Sigmoid colon (tissue), 7 donors: ENCODE measurements around the gene CRACR2A. TPM values are rescaled to one million over a fixed set of nuclear protein-coding genes. Genes with fewer than 3 reads are reported as not detected.

ENCODE experiments used
- DNase-seq: peaks from one replicate; pipeline ENCODE4 v3.0.0-alpha.2; 2019
- H3K27ac ChIP-seq, 4 donors: fragments of 200-600 bp; sonication (generic); one replicate each; pipeline ENCODE4 v1.5.1; 2016 to 2019; ENCODE audit warnings: mild to moderate bottlenecking in 1 of 4
- H3K27me3 ChIP-seq, 3 donors: fragments of 200-600 bp; sonication (generic); one replicate each; pipeline ENCODE4 v1.5.1; 2019; ENCODE audit warnings: mild to moderate bottlenecking in 1 of 3
- H3K36me3 ChIP-seq, 4 donors: fragments of 200-600 bp; sonication (generic); one replicate each; pipeline ENCODE4 v1.5.1; 2016 to 2019
- H3K4me1 ChIP-seq, 4 donors: fragments of 200-600 bp; sonication (generic); one replicate each; pipeline ENCODE4 v1.5.1; 2017 to 2019
- H3K4me3 ChIP-seq, 4 donors: fragments of 200-600 bp; sonication (generic); one replicate each; pipeline ENCODE4 v1.5.1; 2017 to 2019; ENCODE audit warnings: mild to moderate bottlenecking in 2 of 4, moderate library complexity in 1 of 4
- H3K9me3 ChIP-seq, 4 donors: fragments of 200-600 bp in 3 of 4; sonication (generic) in 3 of 4; one replicate each; pipeline versions ENCODE4 v1.5.1 to v1.6.1; 2013 to 2019
- CTCF ChIP-seq, 4 experiments: fragments of 450-650 bp in 3 of 4; fragments of 200-600 bp in 1 of 4; IDR thresholded peaks; one replicate each; pipeline ENCODE4 v1.5.1; 2016 to 2019; ENCODE audit warnings: antibody characterized with exemption in 4 of 4, mild to moderate bottlenecking in 3 of 4, moderate library complexity in 2 of 4
- EP300 ChIP-seq, 4 donors: sonication (generic); formaldehyde crosslinking; IDR thresholded peaks; one replicate each; pipeline ENCODE4 v1.6.1; 2017; ENCODE audit warnings: antibody characterized with exemption in 4 of 4
- POLR2A ChIP-seq, 2 donors: fragments of 450-650 bp; IDR thresholded peaks; one replicate each; pipeline ENCODE4 v1.6.1; 2016; ENCODE audit warnings: antibody characterized with exemption in 2 of 2, mild to moderate bottlenecking in 2 of 2, moderate library complexity in 2 of 2
- POLR2AphosphoS5 ChIP-seq, 4 donors: sonication (generic); formaldehyde crosslinking; IDR thresholded peaks; one replicate each; pipeline ENCODE4 v1.6.1; 2017; ENCODE audit warnings: antibody characterized with exemption in 4 of 4
- WGBS, 2 donors: extraction: QIAGEN DNeasy Blood & Tissue Kit; methylation state at CpG; one replicate each; pipeline ENCODE4 v1.1.7; 2013; 5-methylcytosine and 5-hydroxymethylcytosine counted together
- intact Hi-C: fragments of 100-400 bp; cut with DNase I; formaldehyde crosslinking; loops from one replicate; pipeline ENCODE4 v1.15.1; 2023
- polyA plus RNA-seq, 3 donors: library from polyadenylated mRNA; stranded (reverse); fragments of 200-250 nt; gene quantifications; one replicate each; pipeline ENCODE4 v1.2.3, GENCODE V29; 2013
- total RNA-seq, 4 donors: library from RNA; depleted of rRNA; stranded (reverse); fragments of >200 nt; gene quantifications; one replicate each; pipeline ENCODE4 v1.1.0, GENCODE V29; 2016
- donor health status: healthy with polysubstance abuse.
- donor health status: Bipolar disorder and iron deficiency.
- donor health status: healthy.

The CRACR2A gene
- total and polyA plus RNA-seq, 7 donors = 1.1 to 29.6 (median 4.2) TPM

GRCh38 chr12:3741882-3742672 is 10.8 kb downstream of the CRACR2A start:
- H3K36me3 ChIP-seq = no peaks in the 10 kb centered on the region
- H3K4me3 ChIP-seq = no peak overlapping the region
- TF ChIP-seq POLR2AphosphoS5 (IDR thresholded peaks at IDR 0.05) (no peak), POLR2A (IDR thresholded peaks at IDR 0.05) (no peak), CTCF (IDR thresholded peaks at IDR 0.05) (no peak), EP300 (IDR thresholded peaks at IDR 0.05) (no peak)
- intact Hi-C loops = no loop called here
- 72 to 90% methylated on average over 7 of the region's 7 CpGs for WGBS, 2 donors
- H3K9me3 ChIP-seq = no peaks in the 10 kb centered on the region
- DNase-seq = no peak
- H3K4me1 ChIP-seq = no peaks in the 10 kb centered on the region
- no peaks in the 10 kb centered on the region for H3K27me3 ChIP-seq
- H3K27ac ChIP-seq = no peak overlapping the region

GRCh38 chr12:3740480-3741231 is 12.3 kb downstream of the CRACR2A start:
- Histone ChIP-seq H3K27me3 (no peaks in the 10 kb centered on the region), H3K4me1 (no peaks in the 10 kb centered on the region), H3K4me3 (no peak overlapping the region), H3K36me3 (no peaks in the 10 kb centered on the region), H3K9me3 (no peaks in the 10 kb centered on the region), H3K27ac (no peak overlapping the region)
- no peak for TF ChIP-seq POLR2A (IDR thresholded peaks at IDR 0.05)
- no peak for TF ChIP-seq POLR2AphosphoS5 (IDR thresholded peaks at IDR 0.05)
- TF ChIP-seq CTCF (IDR thresholded peaks at IDR 0.05) = no peak
- no peak for TF ChIP-seq EP300 (IDR thresholded peaks at IDR 0.05)
- WGBS, 2 donors = 50 to 66% methylated on average over 2 of the region's 2 CpGs
- intact Hi-C loops = no loop called here
- no peak for DNase-seq

- H3K36me3 ChIP-seq = no peaks in the 10 kb centered on the region
- no peak overlapping the region for H3K4me3 ChIP-seq
- H3K27me3 ChIP-seq = no peaks in the 10 kb centered on the region
- no peaks in the 10 kb centered on the region for H3K4me1 ChIP-seq
- DNase-seq = no peak
- intact Hi-C loops = no loop called here
- 93 to 96% methylated on average over 4 of the region's 4 CpGs for WGBS, 2 donors
- H3K9me3 ChIP-seq = no peaks in the 10 kb centered on the region
- no peak overlapping the region for H3K27ac ChIP-seq
- TF ChIP-seq POLR2A (IDR thresholded peaks at IDR 0.05) (no peak), POLR2AphosphoS5 (IDR thresholded peaks at IDR 0.05) (no peak), CTCF (IDR thresholded peaks at IDR 0.05) (no peak), EP300 (IDR thresholded peaks at IDR 0.05) (no peak)
Measured at GRCh38 chr12:3735432-3735831, 17.5 kb downstream of the CRACR2A start.

GRCh38 chr12:3732901-3733300 is 20.0 kb downstream of the CRACR2A start:
- TF ChIP-seq POLR2AphosphoS5 (IDR thresholded peaks at IDR 0.05) (no peak), CTCF (IDR thresholded peaks at IDR 0.05) (no peak), POLR2A (IDR thresholded peaks at IDR 0.05) (no peak), EP300 (IDR thresholded peaks at IDR 0.05) (no peak)
- no peaks in the 10 kb centered on the region for H3K9me3 ChIP-seq

More at GRCh38 chr12:3732901-3733300, 20.0 kb downstream of the CRACR2A start:
- no peaks in the 10 kb centered on the region for H3K4me1 ChIP-seq
- no peaks in the 10 kb centered on the region for H3K27me3 ChIP-seq
- H3K36me3 ChIP-seq = no peaks in the 10 kb centered on the region
- DNase-seq = no peak
- H3K27ac ChIP-seq = no peak overlapping the region
- intact Hi-C loops = no loop called here
- H3K4me3 ChIP-seq = no peak overlapping the region
- 17 to 68% methylated on average over 4 of the region's 4 CpGs for WGBS, 2 donors
